HEK293 (cell line): ENCODE measurements around the gene SLF2.

Experiments used
- ATF2 ChIP-seq: fragments of 450-650 bp; formaldehyde crosslinking; IDR thresholded peaks from 2 replicates; pipeline ENCODE4 v1.5.1; 2016; ENCODE audit warnings: missing biosample characterization, missing genetic modification characterization, low read depth
- ELK4 ChIP-seq: IDR thresholded peaks from 2 replicates; pipeline ENCODE4 v1.6.1; 2011; ENCODE audit warnings: mild to moderate bottlenecking, low read depth, low read length, borderline replicate concordance
- KLF8 ChIP-seq: fragments of 450-650 bp; formaldehyde crosslinking; IDR thresholded peaks from 2 replicates; pipeline ENCODE4 v1.5.1; 2016; ENCODE audit warnings: missing biosample characterization, missing genetic modification characterization
- TRIM28 ChIP-seq: IDR thresholded peaks from 2 replicates; pipeline ENCODE4 v1.6.1; 2011; ENCODE audit warnings: low read length, control low read depth, borderline replicate concordance
- TSHZ1 ChIP-seq: fragments of 450-650 bp; formaldehyde crosslinking; IDR thresholded peaks from 2 replicates; pipeline ENCODE4 v1.5.1; 2016; ENCODE audit warnings: missing biosample characterization, missing genetic modification characterization, borderline replicate concordance
- ZBTB21 ChIP-seq: fragments of 450-650 bp; formaldehyde crosslinking; IDR thresholded peaks from 2 replicates; pipeline ENCODE4 v1.5.1; 2017; ENCODE audit warnings: missing biosample characterization, missing genetic modification characterization
- ZBTB8A ChIP-seq: fragments of 450-650 bp; formaldehyde crosslinking; IDR thresholded peaks from 2 replicates; pipeline ENCODE4 v1.5.1; 2016; ENCODE audit warnings: missing biosample characterization, missing genetic modification characterization
- ZEB2 ChIP-seq: fragments of 450-650 bp; formaldehyde crosslinking; IDR thresholded peaks from 2 replicates; pipeline ENCODE4 v1.5.1; 2016; ENCODE audit warnings: missing biosample characterization, missing genetic modification characterization
- ZNF280C ChIP-seq: fragments of 450-650 bp; formaldehyde crosslinking; IDR thresholded peaks from 2 replicates; pipeline ENCODE4 v1.5.1; 2016; ENCODE audit warnings: missing biosample characterization, missing genetic modification characterization
- ZNF580 ChIP-seq: fragments of 450-650 bp; formaldehyde crosslinking; IDR thresholded peaks from 2 replicates; pipeline ENCODE4 v1.5.1; 2016; ENCODE audit warnings: missing biosample characterization, missing genetic modification characterization
- TF ChIP-seq, protein P1 (sequence below): fragments of 450-650 bp; formaldehyde crosslinking; IDR thresholded peaks from 2 replicates; pipeline ENCODE4 v1.5.1; 2016; ENCODE audit warnings: missing biosample characterization, missing genetic modification characterization
- TF ChIP-seq, protein P2 (sequence below): fragments of 450-650 bp; formaldehyde crosslinking; IDR thresholded peaks from 2 replicates; pipeline ENCODE4 v1.5.1; 2016; ENCODE audit warnings: missing biosample characterization, missing genetic modification characterization

- no peak for TF ChIP-seq ZNF580 (tag by site-specific recombination)
- peak; percentile 66 for TF ChIP-seq ZBTB8A (tag by site-specific recombination)
- TF ChIP-seq KLF8 (tag by site-specific recombination) = no peak
- no peak for TF ChIP-seq ZNF280C (tag by site-specific recombination)
- TF ChIP-seq, protein P1, sequence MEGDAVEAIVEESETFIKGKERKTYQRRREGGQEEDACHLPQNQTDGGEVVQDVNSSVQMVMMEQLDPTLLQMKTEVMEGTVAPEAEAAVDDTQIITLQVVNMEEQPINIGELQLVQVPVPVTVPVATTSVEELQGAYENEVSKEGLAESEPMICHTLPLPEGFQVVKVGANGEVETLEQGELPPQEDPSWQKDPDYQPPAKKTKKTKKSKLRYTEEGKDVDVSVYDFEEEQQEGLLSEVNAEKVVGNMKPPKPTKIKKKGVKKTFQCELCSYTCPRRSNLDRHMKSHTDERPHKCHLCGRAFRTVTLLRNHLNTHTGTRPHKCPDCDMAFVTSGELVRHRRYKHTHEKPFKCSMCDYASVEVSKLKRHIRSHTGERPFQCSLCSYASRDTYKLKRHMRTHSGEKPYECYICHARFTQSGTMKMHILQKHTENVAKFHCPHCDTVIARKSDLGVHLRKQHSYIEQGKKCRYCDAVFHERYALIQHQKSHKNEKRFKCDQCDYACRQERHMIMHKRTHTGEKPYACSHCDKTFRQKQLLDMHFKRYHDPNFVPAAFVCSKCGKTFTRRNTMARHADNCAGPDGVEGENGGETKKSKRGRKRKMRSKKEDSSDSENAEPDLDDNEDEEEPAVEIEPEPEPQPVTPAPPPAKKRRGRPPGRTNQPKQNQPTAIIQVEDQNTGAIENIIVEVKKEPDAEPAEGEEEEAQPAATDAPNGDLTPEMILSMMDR = no peak
- TF ChIP-seq TSHZ1 (tag by site-specific recombination) = no peak
- TF ChIP-seq ATF2 (tag by site-specific recombination) = no peak
- TF ChIP-seq ZEB2 (tag by site-specific recombination) = no peak
- no peak for TF ChIP-seq ELK4
- no peak for TF ChIP-seq TRIM28
- no peak for TF ChIP-seq ZBTB21 (tag by site-specific recombination)
- TF ChIP-seq, protein P2, sequence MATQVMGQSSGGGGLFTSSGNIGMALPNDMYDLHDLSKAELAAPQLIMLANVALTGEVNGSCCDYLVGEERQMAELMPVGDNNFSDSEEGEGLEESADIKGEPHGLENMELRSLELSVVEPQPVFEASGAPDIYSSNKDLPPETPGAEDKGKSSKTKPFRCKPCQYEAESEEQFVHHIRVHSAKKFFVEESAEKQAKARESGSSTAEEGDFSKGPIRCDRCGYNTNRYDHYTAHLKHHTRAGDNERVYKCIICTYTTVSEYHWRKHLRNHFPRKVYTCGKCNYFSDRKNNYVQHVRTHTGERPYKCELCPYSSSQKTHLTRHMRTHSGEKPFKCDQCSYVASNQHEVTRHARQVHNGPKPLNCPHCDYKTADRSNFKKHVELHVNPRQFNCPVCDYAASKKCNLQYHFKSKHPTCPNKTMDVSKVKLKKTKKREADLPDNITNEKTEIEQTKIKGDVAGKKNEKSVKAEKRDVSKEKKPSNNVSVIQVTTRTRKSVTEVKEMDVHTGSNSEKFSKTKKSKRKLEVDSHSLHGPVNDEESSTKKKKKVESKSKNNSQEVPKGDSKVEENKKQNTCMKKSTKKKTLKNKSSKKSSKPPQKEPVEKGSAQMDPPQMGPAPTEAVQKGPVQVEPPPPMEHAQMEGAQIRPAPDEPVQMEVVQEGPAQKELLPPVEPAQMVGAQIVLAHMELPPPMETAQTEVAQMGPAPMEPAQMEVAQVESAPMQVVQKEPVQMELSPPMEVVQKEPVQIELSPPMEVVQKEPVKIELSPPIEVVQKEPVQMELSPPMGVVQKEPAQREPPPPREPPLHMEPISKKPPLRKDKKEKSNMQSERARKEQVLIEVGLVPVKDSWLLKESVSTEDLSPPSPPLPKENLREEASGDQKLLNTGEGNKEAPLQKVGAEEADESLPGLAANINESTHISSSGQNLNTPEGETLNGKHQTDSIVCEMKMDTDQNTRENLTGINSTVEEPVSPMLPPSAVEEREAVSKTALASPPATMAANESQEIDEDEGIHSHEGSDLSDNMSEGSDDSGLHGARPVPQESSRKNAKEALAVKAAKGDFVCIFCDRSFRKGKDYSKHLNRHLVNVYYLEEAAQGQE (tag by site-specific recombination) = no peak
Measured at GRCh38 chr10:100866575-100867098, 46.1 kb upstream of the SLF2 start.
